Adrenal gland (tissue), 12 donors: ENCODE measurements around the gene WSB1. TPM values are rescaled to one million over a fixed set of nuclear protein-coding genes. Genes with fewer than 3 reads are reported as not detected.

Source experiments
- DNase-seq, 7 donors: peaks; one replicate each; pipeline ENCODE4 v3.0.0-alpha.2; 2019 to 2020
- H3K27ac ChIP-seq, 5 donors: fragments of 200-600 bp; sonication (generic) in 4 of 5; 1 replicate in 3 of 5; 2 replicates in 2 of 5; pipeline versions ENCODE4 v1.5.1 to v1.8.0; 2016 to 2020; ENCODE audit warnings: mild to moderate bottlenecking in 1 of 5
- H3K27me3 ChIP-seq: fragments of 200-600 bp; 2 replicates; pipeline ENCODE4 v1.8.0; 2021
- H3K36me3 ChIP-seq, 2 donors: fragments of 200-600 bp; replicated peaks in 1 of 2; 1 replicate in 1 of 2; 2 replicates in 1 of 2; pipeline versions ENCODE4 v1.5.1 to v1.8.0; 2018 to 2022
- H3K4me1 ChIP-seq, 2 donors: fragments of 200-600 bp; replicated peaks in 1 of 2; 1 replicate in 1 of 2; 2 replicates in 1 of 2; pipeline versions ENCODE4 v1.5.1 to v1.8.0; 2018 to 2021
- H3K4me3 ChIP-seq, 4 donors: fragments of 200-600 bp; sonication (generic) in 3 of 4; one replicate each; pipeline ENCODE4 v1.5.1; 2016 to 2018
- H3K9me3 ChIP-seq, 3 donors: fragments of 200-600 bp; sonication (generic) in 1 of 3; replicated peaks in 1 of 3; 1 replicate in 2 of 3; 2 replicates in 1 of 3; pipeline versions ENCODE4 v1.5.1 to v1.8.0; 2016 to 2021
- POLR2A ChIP-seq, 2 donors: fragments of 450-650 bp; IDR thresholded peaks; one replicate each; pipeline ENCODE4 v1.6.1; 2017; ENCODE audit warnings: antibody characterized with exemption in 2 of 2, mild to moderate bottlenecking in 2 of 2, moderate library complexity in 1 of 2
- WGBS, 4 donors: extraction: QIAGEN DNeasy Blood & Tissue Kit in 2 of 4; methylation state at CpG; one replicate each; pipeline versions ENCODE4 v1.1.5 to v1.1.7; 2013 to 2017; 5-methylcytosine and 5-hydroxymethylcytosine counted together
- intact Hi-C, 2 donors: fragments of 100-400 bp; cut with DNase I; formaldehyde crosslinking; loops; one replicate each; pipeline versions ENCODE4 v1.14.1 to v1.15.0; 2022 to 2023
- polyA plus RNA-seq, 3 donors: library from polyadenylated mRNA; stranded (reverse); fragments of 200-250 nt in 2 of 3; fragments of 350-450 nt in 1 of 3; fragmentation: Illumina TruSeq in 1 of 3; extraction: RNeasy Lipid Tissue Mini Kit (QIAGEN cat#74804) in 1 of 3; gene quantifications; one replicate each; pipeline ENCODE4 v1.2.3, GENCODE V29; 2013 to 2014
- total RNA-seq, 9 donors: library from RNA; depleted of rRNA in 4 of 9; stranded (reverse); fragments of >200 nt in 4 of 9; fragments of 120-200 nt in 1 of 9; fragmentation: NEBNext Ultra II Directional in 1 of 9; extraction: Animal tissue kit (Norgen Biotek cat#: 25700) in 1 of 9; gene quantifications; one replicate each; pipeline versions ENCODE4 v1.1.0 to v1.2.4, GENCODE V29; 2013 to 2023
- TF ChIP-seq, protein P1 (sequence below), 6 experiments: fragments of 450-650 bp in 4 of 6; fragments of 200-600 bp in 2 of 6; sonication (generic) in 1 of 6; IDR thresholded peaks; 1 replicate in 5 of 6; 2 replicates in 1 of 6; pipeline versions ENCODE4 v1.5.1 to v1.8.0; 2016 to 2021; ENCODE audit warnings: antibody characterized with exemption in 6 of 6, mild to moderate bottlenecking in 2 of 6, moderate library complexity in 1 of 6
- donor health status: healthy with polysubstance abuse.
- donor health status: Bipolar disorder and iron deficiency.
- donor health status: DM: yes; HTN: yes; CAD: no.
- donor health status: DM: no; HTN: no; CAD: no.
- donor health status: DM: no; HTN: no; CAD: no.
- donor health status: DM: yes; HTN: yes; CAD: no.

Gene WSB1
- total and polyA plus RNA-seq, 12 donors = 27.5 to 170 (median 82.4) TPM

- H3K9me3 ChIP-seq = no peaks in the 10 kb centered on the region
- WGBS, 4 donors = 89 to 100% (median 90%) methylated on average over 1 of the region's 1 CpG
- H3K27me3 ChIP-seq = no peaks in the 10 kb centered on the region
- H3K4me3 ChIP-seq = no peak overlapping the region
- peaks cover 0 to 18% of the 10 kb centered on the region in 2 donors for H3K36me3 ChIP-seq
- peak in 3 of 7 donors; percentile 13 to 46 (median 15) for DNase-seq
- H3K4me1 ChIP-seq = peaks cover 7 to 23% of the 10 kb centered on the region in 2 donors
- TF ChIP-seq, protein P1, sequence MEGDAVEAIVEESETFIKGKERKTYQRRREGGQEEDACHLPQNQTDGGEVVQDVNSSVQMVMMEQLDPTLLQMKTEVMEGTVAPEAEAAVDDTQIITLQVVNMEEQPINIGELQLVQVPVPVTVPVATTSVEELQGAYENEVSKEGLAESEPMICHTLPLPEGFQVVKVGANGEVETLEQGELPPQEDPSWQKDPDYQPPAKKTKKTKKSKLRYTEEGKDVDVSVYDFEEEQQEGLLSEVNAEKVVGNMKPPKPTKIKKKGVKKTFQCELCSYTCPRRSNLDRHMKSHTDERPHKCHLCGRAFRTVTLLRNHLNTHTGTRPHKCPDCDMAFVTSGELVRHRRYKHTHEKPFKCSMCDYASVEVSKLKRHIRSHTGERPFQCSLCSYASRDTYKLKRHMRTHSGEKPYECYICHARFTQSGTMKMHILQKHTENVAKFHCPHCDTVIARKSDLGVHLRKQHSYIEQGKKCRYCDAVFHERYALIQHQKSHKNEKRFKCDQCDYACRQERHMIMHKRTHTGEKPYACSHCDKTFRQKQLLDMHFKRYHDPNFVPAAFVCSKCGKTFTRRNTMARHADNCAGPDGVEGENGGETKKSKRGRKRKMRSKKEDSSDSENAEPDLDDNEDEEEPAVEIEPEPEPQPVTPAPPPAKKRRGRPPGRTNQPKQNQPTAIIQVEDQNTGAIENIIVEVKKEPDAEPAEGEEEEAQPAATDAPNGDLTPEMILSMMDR (IDR thresholded peaks at IDR 0.05) = no peak
- no peak for TF ChIP-seq POLR2A (IDR thresholded peaks at IDR 0.05)
- H3K27ac ChIP-seq = no peak overlapping the region
- intact Hi-C loops = no loop called here
Observed at GRCh38 chr17:27322026-27322425, 28.1 kb downstream of the WSB1 start.

GRCh38 chr17:27322690-27323508, 29.0 kb downstream of the WSB1 start:
- H3K4me1 ChIP-seq = peaks cover 7 to 23% of the 10 kb centered on the region in 2 donors
- peaks cover 0 to 12% of the 10 kb centered on the region in 2 donors for H3K36me3 ChIP-seq
- intact Hi-C loops = no loop called here
- 58 to 70% (median 64%) methylated on average over 4 of the region's 4 CpGs for WGBS, 4 donors
- peak overlapping the region in 1 of 5 donors; percentile 38 for H3K27ac ChIP-seq
- no peak for TF ChIP-seq POLR2A (IDR thresholded peaks at IDR 0.05)
- TF ChIP-seq, protein P1 (IDR thresholded peaks at IDR 0.05) = no peak
- no peaks in the 10 kb centered on the region for H3K27me3 ChIP-seq
- H3K4me3 ChIP-seq = no peak overlapping the region
- DNase-seq = peak in 3 of 7 donors; percentile 5 to 35 (median 8)
- H3K9me3 ChIP-seq = no peaks in the 10 kb centered on the region

DNA sequence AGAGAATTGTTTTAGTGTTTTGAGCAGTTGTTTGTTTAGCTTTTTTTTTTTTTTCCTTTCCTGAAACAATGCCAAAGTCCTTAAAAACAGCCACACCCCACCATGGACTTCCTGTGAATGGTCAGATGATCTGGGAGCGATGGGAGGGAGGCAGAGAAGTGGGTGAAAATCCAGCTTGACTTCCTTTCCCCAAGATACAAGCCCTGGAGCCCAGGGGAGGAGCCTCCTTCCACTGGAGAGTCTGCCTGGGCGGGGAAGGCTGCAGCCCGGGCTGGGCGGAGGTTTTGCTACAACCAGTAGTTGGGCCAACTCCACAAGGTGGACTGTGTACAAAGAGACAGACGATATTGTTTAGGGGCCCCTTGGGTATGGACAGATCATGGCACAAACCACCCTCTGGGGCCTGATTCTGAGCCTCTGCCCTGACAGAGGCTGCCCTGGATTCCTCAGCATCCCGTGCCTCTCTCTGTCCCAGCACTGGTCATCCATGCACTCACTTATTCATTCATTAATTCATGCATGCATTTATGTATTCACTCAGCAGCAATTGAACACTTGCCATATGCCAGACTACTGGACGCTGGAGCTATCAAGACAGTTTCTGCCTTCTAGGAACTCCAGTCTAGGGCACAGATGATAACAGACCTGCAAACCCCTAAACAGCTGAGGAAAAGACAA, 29.8 kb downstream of the WSB1 start:
- Histone ChIP-seq H3K36me3 (peaks cover 0 to 5% of the 10 kb centered on the region in 2 donors), H3K4me1 (peaks cover 7 to 23% of the 10 kb centered on the region in 2 donors)
- peak; percentile 31 to 74 (median 60) for DNase-seq

More for the DNA sequence above, 29.8 kb downstream of the WSB1 start:
- Histone ChIP-seq H3K27me3 (no peaks in the 10 kb centered on the region), H3K4me3 (no peak overlapping the region), H3K27ac (peak overlapping the region in 2 of 5 donors; percentile 38 to 45), H3K9me3 (no peaks in the 10 kb centered on the region)
- intact Hi-C loops = no loop called here
- TF ChIP-seq, protein P1 (IDR thresholded peaks at IDR 0.05) = no peak
- TF ChIP-seq POLR2A (IDR thresholded peaks at IDR 0.05) = no peak
- WGBS, 4 donors = 48 to 59% (median 54%) methylated on average over 5 to 7 of the region's 7 CpGs
